HUES6 (cell line): ENCODE measurements around the gene MSL3B.

ENCODE experiments used
- H3K27ac ChIP-seq: 2 replicates; pipeline ENCODE4 v1.7.0; 2013; ENCODE audit warnings: low read depth, mild to moderate bottlenecking, low read length, inconsistent platforms
- H3K27me3 ChIP-seq: 2 replicates; pipeline ENCODE4 v1.6.1; 2013; ENCODE audit warnings: low read length; ENCODE audit not compliant: control insufficient read depth, insufficient read depth
- H3K36me3 ChIP-seq: 2 replicates; pipeline ENCODE4 v1.6.1; 2013; ENCODE audit warnings: low read length; ENCODE audit not compliant: control insufficient read depth, insufficient read depth
- H3K4me1 ChIP-seq: 2 replicates; pipeline ENCODE4 v1.6.1; 2013; ENCODE audit warnings: low read length; ENCODE audit not compliant: control insufficient read depth, insufficient read depth
- H3K4me3 ChIP-seq: 2 replicates; pipeline ENCODE4 v1.5.1; 2013; ENCODE audit warnings: low read depth, low read length
- H3K9ac ChIP-seq: one replicate; pipeline ENCODE4 v1.6.1; 2013; ENCODE audit warnings: mild to moderate bottlenecking, low read length
- H3K9me3 ChIP-seq: 2 replicates; pipeline ENCODE4 v1.6.1; 2013; ENCODE audit warnings: low read depth, low read length; ENCODE audit not compliant: control insufficient read depth, insufficient read depth

The MSL3B gene

GRCh38 chr2:233832869-233833311 lies 35.3 kb downstream of the MSL3B start:
- Histone ChIP-seq H3K4me3 (no peak overlapping the region), H3K9ac (no peak overlapping the region), H3K36me3 (peaks cover 39% of the 10 kb centered on the region), H3K9me3 (no peaks in the 10 kb centered on the region), H3K27me3 (no peaks in the 10 kb centered on the region), H3K27ac (no peak overlapping the region), H3K4me1 (peaks cover 4% of the 10 kb centered on the region; the same call in 1 of the 2 replicates)

- H3K27ac ChIP-seq, result no peak overlapping the region
- peaks cover 34% of the 10 kb centered on the region for H3K36me3 ChIP-seq
- H3K9me3 ChIP-seq, result no peaks in the 10 kb centered on the region
- H3K9ac ChIP-seq, result no peak overlapping the region
- H3K4me3 ChIP-seq, result no peak overlapping the region
- no peaks in the 10 kb centered on the region for H3K27me3 ChIP-seq
- peaks cover 4% of the 10 kb centered on the region; the same call in 1 of the 2 replicates for H3K4me1 ChIP-seq
These were observed 35.8 kb downstream of the MSL3B start for GRCh38 chr2:233832414-233832813.

DNA sequence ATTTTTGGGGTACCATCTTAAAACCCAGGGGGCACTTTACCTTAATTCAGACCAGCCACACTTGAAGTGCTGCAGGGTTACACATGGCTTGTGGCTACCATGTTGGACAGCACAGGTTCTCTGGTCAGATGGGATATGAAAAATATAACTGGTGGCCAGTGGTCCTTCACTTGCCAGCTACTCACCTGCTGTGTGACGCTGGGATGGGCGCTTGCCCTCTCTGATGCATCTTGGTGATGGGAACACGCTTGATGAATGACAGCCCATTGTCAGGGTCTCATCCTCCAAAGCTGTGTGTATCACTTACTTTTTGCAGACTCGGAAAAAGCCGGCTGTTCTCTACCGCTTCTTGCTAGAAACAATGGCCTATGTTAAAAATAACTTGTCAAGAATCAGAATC lies 36.3 kb downstream of the MSL3B start:
- Histone ChIP-seq H3K9me3 (no peaks in the 10 kb centered on the region), H3K27me3 (no peaks in the 10 kb centered on the region), H3K27ac (no peak overlapping the region), H3K4me1 (peaks cover 4% of the 10 kb centered on the region; the same call in 1 of the 2 replicates), H3K4me3 (no peak overlapping the region), H3K36me3 (peaks cover 31% of the 10 kb centered on the region), H3K9ac (no peak overlapping the region)

- H3K27me3 ChIP-seq, result no peaks in the 10 kb centered on the region
- H3K36me3 ChIP-seq, result peaks cover 24% of the 10 kb centered on the region
- H3K4me3 ChIP-seq, result no peak overlapping the region
- H3K4me1 ChIP-seq, result peaks cover 4% of the 10 kb centered on the region; the same call in 1 of the 2 replicates
- no peak overlapping the region for H3K27ac ChIP-seq
- no peaks in the 10 kb centered on the region for H3K9me3 ChIP-seq
- H3K9ac ChIP-seq, result no peak overlapping the region
These were observed 37.0 kb downstream of the MSL3B start for GRCh38 chr2:233831011-233831721.

- H3K36me3 ChIP-seq, result peaks cover 15% of the 10 kb centered on the region
- H3K27me3 ChIP-seq, result no peaks in the 10 kb centered on the region
- no peaks in the 10 kb centered on the region for H3K9me3 ChIP-seq
- H3K4me1 ChIP-seq, result peaks cover 4% of the 10 kb centered on the region; the same call in 1 of the 2 replicates
- no peak overlapping the region for H3K27ac ChIP-seq
- H3K4me3 ChIP-seq, result no peak overlapping the region
- H3K9ac ChIP-seq, result no peak overlapping the region
These were observed 37.9 kb downstream of the MSL3B start for GRCh38 chr2:233830111-233830802.

DNA sequence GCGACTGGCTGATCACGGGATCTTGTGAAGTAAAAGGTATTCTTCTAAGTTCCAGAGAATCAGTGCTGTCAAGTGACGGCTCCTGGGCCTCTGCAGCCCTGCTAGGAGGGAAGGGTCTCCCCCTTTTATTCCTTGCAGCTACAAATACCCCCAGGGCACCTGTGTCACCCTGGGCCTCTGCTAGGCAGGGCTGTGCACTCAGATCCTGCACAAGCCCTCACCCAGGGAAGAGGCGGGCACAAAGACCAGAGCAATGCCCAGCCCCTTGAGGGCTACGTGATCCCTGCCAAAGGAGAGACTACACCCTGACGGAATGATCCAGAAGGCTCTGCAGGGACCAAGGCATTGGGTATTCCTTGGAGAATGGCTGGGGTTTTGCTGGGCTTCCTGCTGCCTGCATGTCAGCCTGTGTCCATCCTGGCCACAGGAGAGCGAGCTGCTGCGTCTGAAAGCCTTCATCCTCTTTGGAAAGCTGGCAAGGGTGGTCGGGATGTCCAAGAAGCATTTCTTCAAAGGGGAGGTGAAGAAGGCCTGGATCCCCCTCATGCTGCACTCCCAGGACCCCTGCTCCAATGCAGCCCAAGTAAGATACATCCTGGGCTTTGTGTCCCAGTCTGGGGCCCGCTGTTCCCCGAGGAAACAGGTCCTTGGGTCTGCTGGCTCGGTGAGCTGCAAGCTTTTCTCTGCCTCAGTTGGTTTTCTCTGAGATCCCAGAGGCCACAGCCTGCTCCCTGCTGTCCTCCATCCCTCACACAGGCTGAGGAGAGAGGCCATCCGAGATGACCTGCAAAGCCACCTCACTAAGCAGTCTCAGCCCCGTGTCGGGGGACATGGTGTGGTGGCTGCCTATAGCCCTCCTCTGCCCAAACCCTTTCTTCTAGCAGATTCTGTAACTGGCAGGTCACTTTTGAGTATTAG lies 38.7 kb downstream of the MSL3B start:
- Histone ChIP-seq H3K36me3 (peaks cover 7% of the 10 kb centered on the region), H3K9ac (no peak overlapping the region), H3K4me3 (no peak overlapping the region), H3K27ac (no peak overlapping the region), H3K9me3 (no peaks in the 10 kb centered on the region), H3K4me1 (peaks cover 4% of the 10 kb centered on the region; the same call in 1 of the 2 replicates), H3K27me3 (no peaks in the 10 kb centered on the region)

- Histone ChIP-seq H3K4me3 (no peak overlapping the region), H3K9me3 (no peaks in the 10 kb centered on the region), H3K27ac (no peak overlapping the region), H3K9ac (no peak overlapping the region), H3K4me1 (peaks cover 4% of the 10 kb centered on the region; the same call in 1 of the 2 replicates), H3K36me3 (no peaks in the 10 kb centered on the region), H3K27me3 (no peaks in the 10 kb centered on the region)
These were observed 39.5 kb downstream of the MSL3B start for GRCh38 chr2:233828546-233829192.

DNA sequence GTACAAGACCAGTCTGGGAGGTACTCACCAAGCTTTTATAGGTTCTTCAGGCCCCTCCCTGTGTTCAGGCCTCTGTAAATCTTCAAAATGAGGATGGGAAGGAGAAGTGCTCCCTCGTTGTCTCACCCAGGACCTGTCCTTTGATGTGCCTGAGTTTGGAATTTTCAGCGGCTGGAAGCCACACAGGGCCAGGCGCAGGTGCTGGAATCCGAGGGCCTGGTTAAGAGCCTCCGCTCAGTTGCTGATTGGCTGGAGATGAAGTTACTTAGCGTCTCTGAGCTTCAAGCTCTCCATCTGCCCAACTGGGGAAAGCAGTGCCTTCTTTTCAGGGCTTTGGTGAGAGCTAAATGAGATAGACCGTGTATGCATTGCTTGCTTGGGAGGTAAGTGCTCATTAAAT lies 43.8 kb downstream of the MSL3B start:
- Histone ChIP-seq H3K9me3 (no peaks in the 10 kb centered on the region), H3K36me3 (no peaks in the 10 kb centered on the region), H3K4me3 (no peak overlapping the region), H3K27ac (no peak overlapping the region), H3K27me3 (no peaks in the 10 kb centered on the region), H3K9ac (no peak overlapping the region), H3K4me1 (no peaks in the 10 kb centered on the region; the same call in 1 of the 2 replicates)

DNA sequence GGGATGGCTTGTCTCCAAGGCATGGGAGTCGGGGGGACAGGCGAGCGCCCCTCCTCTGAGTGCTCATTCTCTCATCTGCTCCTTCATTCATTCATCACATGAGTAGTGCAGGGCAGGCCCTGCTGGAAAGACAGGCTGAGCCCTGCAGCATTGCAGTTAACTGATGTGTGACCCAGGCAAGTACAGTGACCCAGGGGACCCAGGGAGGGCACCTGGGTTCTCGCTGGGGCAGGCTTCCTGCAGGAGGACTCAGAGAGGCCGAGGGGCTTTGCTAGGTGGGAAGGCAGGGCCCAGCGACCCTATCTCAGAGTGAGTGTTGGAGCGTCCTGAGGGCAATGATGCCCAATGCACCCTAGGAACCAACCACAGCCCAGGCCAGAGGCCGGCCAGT lies 44.5 kb downstream of the MSL3B start:
- Histone ChIP-seq H3K36me3 (no peaks in the 10 kb centered on the region), H3K27me3 (no peaks in the 10 kb centered on the region), H3K9ac (no peak overlapping the region), H3K4me1 (no peaks in the 10 kb centered on the region), H3K4me3 (no peak overlapping the region), H3K9me3 (no peaks in the 10 kb centered on the region), H3K27ac (no peak overlapping the region)
